Measurements from ENCODE around the gene CDC34. TPM values are rescaled to one million over a fixed set of nuclear protein-coding genes. Genes with fewer than 3 reads are reported as not detected.

CDC34 gene
- total and polyA plus RNA-seq, 9 of the 15 experiments (the other 6 are each of a cell fraction or from before 2014, with no cell fraction given) = 0.80 to 203 (median 65.5) TPM

DNA sequence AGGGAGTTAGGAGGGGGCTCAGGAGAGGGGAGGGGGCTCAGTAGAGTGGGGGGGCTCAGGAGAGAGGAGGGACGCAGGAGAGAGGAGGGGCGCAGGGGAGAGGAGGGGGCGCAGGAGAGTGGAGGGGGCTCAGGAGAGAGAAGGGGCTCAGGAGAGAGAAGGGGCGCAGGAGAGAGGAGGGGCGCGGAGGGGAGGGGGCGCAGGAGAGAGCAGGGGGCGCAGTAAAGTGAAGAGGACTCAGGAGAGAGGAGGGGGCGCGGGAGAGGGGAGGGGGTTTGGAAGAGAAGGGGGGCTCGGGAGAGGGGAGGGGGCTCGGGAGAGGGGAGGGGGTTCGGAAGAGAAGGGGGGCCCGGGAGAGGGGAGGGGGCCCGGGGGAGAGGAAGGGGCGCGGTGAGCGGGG is 34.6 kb upstream of the CDC34 start:
- no CpG with 5 or more reads among the region's 18 CpGs for WGBS (ENCODE audit: insufficient coverage, low coverage, missing lambda C conversion rate)

More for the DNA sequence above, 34.6 kb upstream of the CDC34 start:
- in situ Hi-C loops (cut with MboI) = no loop called here
- Histone ChIP-seq H3K27ac (ENCODE audit: extremely low read depth, low read depth, low read length) (no peak overlapping the region), H2AFZ (ENCODE audit: low read depth, low read length) (no peak overlapping the region), H3K36me3 (ENCODE audit: control insufficient read depth, insufficient read depth, low read length) (no peaks in the 10 kb centered on the region), H3K79me2 (ENCODE audit: control insufficient read depth, insufficient read depth, low read length) (no peaks in the 10 kb centered on the region), H3K4me3 (no peak overlapping the region), H4K20me1 (replicated peaks; ENCODE audit: control insufficient read depth, insufficient read depth, low read length) (no peaks in the 10 kb centered on the region), H3K27me3 (ENCODE audit: control insufficient read depth in 2 of 2, insufficient read depth in 2 of 2, low read length in 2 of 2) (no peaks in the 10 kb centered on the region), H3K9ac (ENCODE audit: insufficient read depth in 1 of 2, low read depth in 2 of 2, low read length in 2 of 2) (no peak overlapping the region), H3K4me2 (ENCODE audit: insufficient read depth, low read length) (no peak overlapping the region), H3K9me3 (replicated peaks; ENCODE audit: control insufficient read depth, insufficient read depth, low read depth, low read length) (no peaks in the 10 kb centered on the region), H3K9me1 (ENCODE audit: control insufficient read depth, insufficient read depth, low read length) (no peaks in the 10 kb centered on the region), H3K4me1 (replicated peaks in 1 of 2; ENCODE audit: control insufficient read depth in 2 of 2, insufficient read depth in 2 of 2, low read length in 2 of 2) (peaks cover 0 to 57% of the 10 kb centered on the region in 2 experiments; a peak in 3 of 5 replicates)
- no TSS peak for BruUV-seq (replicated peaks)
- CTCF ChIA-PET (ENCODE audit: low intra/inter-chr PET ratio) = no interaction called here
- intact Hi-C loops (cut with micrococcal nuclease) = no loop called here
- DNase-seq (ENCODE audit: extremely low read depth in 1 of 4, low spot score in 3 of 4) = no peak
- FAIRE-seq = no peak
- TF ChIP-seq CUX1 (CRISPR knock-in tag; IDR thresholded peaks at IDR 0.05) (no peak), ELF2 (CRISPR knock-in tag; IDR thresholded peaks at IDR 0.05) (no peak), ETV1 (tag; conservative IDR thresholded peaks at IDR 0.05; ENCODE audit: low read depth) (no peak), TBP (optimal IDR thresholded peaks at IDR 0.05; ENCODE audit: low read depth, low read length) (no peak), XRCC4 (IDR thresholded peaks at IDR 0.05; ENCODE audit: extremely low read depth, insufficient read depth, insufficient read length) (no peak), ZKSCAN1 (IDR thresholded peaks at IDR 0.05; ENCODE audit: low read depth, low read length) (no peak), DACH1 (IDR thresholded peaks at IDR 0.05; ENCODE audit: partially characterized antibody) (no peak)
- POLR2A ChIA-PET = no interaction called here
- ATAC-seq = no peak

Data from K562 (cell line).